Stomach (tissue), 4 donors: Measurements from ENCODE around the gene USP44.

Experiments used
- POLR2A ChIP-seq, 4 donors: fragments of 450-650 bp; IDR thresholded peaks; one replicate each; pipeline ENCODE4 v1.6.1; 2016; ENCODE audit warnings: antibody characterized with exemption in 4 of 4, control low read depth in 2 of 4, mild to moderate bottlenecking in 1 of 4, moderate library complexity in 1 of 4
- POLR2AphosphoS5 ChIP-seq, 3 donors: sonication (generic); formaldehyde crosslinking; IDR thresholded peaks; one replicate each; pipeline ENCODE4 v1.6.1; 2016; ENCODE audit warnings: antibody characterized with exemption in 3 of 3
- TF ChIP-seq, protein P1 (sequence below), 7 experiments: fragments of 450-650 bp in 4 of 7; fragments of 200-600 bp in 3 of 7; sonication (generic) in 3 of 7; IDR thresholded peaks; one replicate each; pipeline ENCODE4 v1.5.1; 2016 to 2019; ENCODE audit warnings: antibody characterized with exemption in 7 of 7, control low read depth in 2 of 7, mild to moderate bottlenecking in 1 of 7

DNA sequence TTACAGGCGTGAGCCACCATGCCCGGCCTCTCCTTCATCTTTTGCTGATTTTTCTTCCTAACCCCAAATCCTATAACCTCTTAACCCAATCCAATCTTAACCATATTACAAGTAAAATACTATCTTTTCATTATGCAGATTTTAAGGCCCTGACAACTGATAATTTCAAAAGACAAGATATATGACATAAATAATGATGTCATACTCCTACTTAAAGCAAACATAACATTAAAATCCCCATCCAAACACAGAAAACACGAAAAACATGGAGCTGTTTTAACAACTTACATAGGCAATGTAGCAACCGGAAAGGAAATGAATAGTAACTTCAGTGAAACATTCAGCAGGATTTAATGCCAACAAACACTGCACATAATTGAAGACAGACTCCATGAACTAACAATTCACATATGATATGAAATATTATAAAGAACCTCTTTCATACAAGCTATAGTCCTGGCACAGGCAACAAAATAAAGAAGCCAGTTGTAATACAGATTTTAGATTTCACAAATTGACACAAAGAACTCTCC is 21.5 kb downstream of the USP44 start:
- TF ChIP-seq, protein P1, sequence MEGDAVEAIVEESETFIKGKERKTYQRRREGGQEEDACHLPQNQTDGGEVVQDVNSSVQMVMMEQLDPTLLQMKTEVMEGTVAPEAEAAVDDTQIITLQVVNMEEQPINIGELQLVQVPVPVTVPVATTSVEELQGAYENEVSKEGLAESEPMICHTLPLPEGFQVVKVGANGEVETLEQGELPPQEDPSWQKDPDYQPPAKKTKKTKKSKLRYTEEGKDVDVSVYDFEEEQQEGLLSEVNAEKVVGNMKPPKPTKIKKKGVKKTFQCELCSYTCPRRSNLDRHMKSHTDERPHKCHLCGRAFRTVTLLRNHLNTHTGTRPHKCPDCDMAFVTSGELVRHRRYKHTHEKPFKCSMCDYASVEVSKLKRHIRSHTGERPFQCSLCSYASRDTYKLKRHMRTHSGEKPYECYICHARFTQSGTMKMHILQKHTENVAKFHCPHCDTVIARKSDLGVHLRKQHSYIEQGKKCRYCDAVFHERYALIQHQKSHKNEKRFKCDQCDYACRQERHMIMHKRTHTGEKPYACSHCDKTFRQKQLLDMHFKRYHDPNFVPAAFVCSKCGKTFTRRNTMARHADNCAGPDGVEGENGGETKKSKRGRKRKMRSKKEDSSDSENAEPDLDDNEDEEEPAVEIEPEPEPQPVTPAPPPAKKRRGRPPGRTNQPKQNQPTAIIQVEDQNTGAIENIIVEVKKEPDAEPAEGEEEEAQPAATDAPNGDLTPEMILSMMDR (IDR thresholded peaks at IDR 0.05) = no peak
- TF ChIP-seq POLR2A (IDR thresholded peaks at IDR 0.05) = no peak
- no peak for TF ChIP-seq POLR2AphosphoS5 (IDR thresholded peaks at IDR 0.05)
